GM12875 (cell line): Measurements from ENCODE around the gene P2RY14.
"Not testable (repeated sequence)": the region's sequence is repeated elsewhere in the genome, so short reads cannot be mapped to it uniquely, and the experiment has no call there.

Experiments
- H3K4me3 ChIP-seq: one replicate; pipeline ENCODE4 v1.5.1; 2011; ENCODE audit warnings: low read depth, low read length, control low read depth
- TF ChIP-seq, protein P1 (sequence below): IDR thresholded peaks from 2 replicates; pipeline ENCODE4 v1.5.1; 2011; ENCODE audit warnings: low read depth, mild to moderate bottlenecking, control low read depth, inconsistent platforms, low read length, moderate library complexity, borderline replicate concordance; ENCODE audit not compliant: insufficient read depth

Gene P2RY14

DNA sequence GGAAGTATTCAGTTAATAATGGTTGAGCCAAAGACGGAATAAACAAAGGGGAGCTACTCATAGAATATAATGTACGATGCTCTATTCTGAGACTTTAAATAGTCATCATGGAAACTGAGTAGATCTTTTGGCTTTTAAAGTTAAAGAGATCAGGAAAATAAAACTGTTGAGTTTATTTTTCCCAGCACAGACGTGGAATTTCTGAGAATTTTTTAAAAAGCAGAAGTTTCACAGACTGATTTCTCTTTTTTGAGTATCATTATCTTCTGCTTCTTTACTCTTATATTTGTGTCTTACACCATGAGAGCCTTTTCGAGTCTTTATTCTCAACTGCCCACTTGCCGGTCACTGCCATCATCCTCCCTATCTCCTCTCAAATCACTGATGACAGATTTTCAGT, 13.2 kb downstream of the P2RY14 start:
- H3K4me3 ChIP-seq = no peak overlapping the region
- TF ChIP-seq, protein P1, sequence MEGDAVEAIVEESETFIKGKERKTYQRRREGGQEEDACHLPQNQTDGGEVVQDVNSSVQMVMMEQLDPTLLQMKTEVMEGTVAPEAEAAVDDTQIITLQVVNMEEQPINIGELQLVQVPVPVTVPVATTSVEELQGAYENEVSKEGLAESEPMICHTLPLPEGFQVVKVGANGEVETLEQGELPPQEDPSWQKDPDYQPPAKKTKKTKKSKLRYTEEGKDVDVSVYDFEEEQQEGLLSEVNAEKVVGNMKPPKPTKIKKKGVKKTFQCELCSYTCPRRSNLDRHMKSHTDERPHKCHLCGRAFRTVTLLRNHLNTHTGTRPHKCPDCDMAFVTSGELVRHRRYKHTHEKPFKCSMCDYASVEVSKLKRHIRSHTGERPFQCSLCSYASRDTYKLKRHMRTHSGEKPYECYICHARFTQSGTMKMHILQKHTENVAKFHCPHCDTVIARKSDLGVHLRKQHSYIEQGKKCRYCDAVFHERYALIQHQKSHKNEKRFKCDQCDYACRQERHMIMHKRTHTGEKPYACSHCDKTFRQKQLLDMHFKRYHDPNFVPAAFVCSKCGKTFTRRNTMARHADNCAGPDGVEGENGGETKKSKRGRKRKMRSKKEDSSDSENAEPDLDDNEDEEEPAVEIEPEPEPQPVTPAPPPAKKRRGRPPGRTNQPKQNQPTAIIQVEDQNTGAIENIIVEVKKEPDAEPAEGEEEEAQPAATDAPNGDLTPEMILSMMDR = no peak

DNA sequence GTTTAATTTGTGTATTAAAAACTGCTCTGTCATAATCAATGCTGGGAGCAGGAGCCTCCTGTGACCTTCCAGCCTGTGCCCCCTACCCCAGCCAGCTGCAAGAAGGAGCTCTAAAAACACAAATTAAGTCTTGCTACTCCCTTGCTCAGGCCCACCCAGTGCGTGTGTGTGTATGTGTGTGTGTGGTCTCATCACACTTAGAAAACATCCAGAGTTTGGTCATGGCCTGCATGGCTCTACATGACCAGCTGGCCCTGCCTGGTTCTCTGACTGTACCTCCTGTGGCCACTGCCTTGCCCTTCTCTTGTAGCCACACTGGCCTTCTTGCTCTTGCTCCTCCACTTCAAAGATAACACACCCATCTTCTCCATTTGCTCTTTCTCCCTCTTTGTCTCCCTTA, 13.7 kb downstream of the P2RY14 start:
- no peak overlapping the region for H3K4me3 ChIP-seq
- TF ChIP-seq, protein P1 = no peak

DNA sequence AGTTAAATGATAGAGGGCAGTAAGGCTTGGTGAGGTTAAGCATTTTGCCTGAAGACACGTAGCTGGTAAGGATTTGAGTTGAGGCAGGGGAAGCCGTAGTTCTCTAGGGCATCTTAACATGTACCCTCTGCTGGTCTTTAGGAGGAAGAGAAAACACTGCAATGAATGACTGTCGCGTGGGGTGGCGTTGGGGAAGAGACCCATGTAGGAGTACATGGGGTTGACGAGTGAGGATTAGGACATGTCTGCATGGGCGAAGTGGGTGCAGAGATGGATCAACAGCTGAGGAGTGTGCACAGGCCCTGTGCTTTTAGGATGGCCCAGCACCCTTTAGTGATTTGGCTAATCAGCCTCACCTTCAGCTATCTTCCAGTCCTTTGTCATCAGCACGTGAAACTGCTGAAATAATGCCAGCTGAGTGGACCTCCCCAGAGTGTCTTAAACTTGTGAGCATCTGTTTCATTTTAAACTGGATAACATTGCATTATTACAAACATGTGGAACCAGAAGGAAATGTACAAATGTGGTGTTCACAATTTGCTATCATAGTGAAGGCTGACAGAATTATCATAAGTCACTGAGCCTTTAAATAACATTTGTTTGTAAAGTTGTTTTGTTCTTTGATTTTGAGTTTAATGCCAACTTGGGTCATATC, 15.3 kb downstream of the P2RY14 start:
- TF ChIP-seq, protein P1 = no peak
- no peak overlapping the region for H3K4me3 ChIP-seq

DNA sequence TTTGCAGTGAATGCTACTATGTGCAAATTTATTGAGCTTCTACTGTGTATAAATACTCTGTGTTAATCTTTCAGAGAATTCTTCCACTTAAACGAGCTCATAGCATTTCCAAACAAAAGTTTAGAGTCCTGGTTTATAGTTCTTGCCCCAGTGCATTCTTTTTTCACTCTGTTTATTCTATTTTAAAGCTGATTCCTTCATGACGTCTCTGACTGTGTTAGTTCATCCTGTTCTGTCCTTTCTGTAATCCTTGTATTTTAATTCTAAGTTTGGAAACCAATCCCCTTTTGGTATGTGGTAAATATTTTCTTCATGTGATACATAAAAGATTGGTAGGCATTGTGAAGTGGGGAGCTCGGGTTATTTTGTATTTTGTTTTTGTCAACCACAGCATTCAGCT, 18.7 kb downstream of the P2RY14 start:
- no peak overlapping the region for H3K4me3 ChIP-seq
- TF ChIP-seq, protein P1 = no peak

DNA sequence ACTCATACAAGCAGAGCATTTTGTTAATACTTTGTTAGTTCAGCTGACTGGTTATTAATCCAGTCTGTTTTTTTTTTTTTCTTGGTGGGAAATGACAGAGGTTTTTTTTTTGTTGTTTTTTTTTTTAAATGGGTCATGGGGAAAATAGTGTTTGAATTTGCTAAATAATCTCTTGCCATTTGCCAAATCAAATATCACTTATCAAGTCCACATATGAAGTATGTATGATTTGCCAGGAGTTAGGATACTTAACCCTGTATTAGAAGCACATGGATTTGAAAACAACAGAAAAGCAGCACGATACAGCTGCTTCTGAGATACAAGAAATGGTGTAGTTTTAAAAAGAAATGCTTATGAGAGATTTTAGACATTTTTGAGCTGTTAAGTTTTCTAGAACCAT, 21.6 kb downstream of the P2RY14 start:
- no peak overlapping the region for H3K4me3 ChIP-seq
- TF ChIP-seq, protein P1 = no peak

DNA sequence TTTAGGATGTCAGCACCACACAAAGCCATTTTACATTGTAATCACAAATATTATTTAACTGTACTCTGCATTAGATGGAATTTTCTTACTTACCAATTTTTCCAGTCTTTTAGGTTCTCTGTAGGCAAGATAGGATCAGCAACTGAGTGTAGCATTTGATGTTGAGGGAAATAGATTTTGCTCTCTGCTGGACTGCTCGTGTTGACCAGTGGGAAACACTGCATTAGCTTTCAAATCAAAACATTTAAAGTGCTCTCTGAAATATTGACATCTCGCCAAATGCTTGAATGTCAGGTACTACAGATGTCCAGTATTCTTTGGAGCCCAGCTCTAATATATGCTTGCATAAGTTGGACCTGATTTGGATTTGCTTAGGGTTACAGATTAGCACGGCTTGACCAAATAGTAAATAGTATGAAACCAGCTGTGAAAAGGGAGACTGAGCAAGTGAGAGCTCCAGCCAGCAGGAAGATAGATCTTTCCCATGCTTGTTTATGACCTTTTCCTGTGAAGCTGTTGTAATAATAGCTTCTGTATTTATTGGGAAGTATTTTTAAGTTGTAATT, 29.5 kb downstream of the P2RY14 start:
- TF ChIP-seq, protein P1 = no peak
- no peak overlapping the region for H3K4me3 ChIP-seq

DNA sequence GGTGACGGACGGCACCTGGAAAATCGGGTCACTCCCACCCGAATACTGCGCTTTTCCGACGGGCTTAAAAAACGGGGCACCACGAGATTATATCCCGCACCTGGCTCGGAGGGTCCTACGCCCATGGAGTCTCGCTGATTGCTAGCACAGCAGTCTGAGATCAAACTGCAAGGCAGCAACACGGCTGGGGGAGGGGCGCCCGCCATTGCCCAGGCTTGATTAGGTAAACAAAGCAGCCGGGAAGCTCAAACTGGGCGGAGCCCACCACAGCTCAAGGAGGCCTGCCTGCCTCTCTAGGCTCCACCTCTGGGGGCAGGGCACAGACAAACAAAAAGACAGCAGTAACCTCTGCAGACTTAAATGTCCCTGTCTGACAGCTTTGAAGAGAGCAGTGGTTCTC, 36.3 kb downstream of the P2RY14 start:
- H3K4me3 ChIP-seq = not testable (repeated sequence)
